Measurements from ENCODE around the gene PCDH11Y.
"Not testable (repeated sequence)": the region's sequence is repeated elsewhere in the genome, so short reads cannot be mapped to it uniquely, and the experiment has no call there.

PCDH11Y gene

GRCh38 chrY:5000057-5000456 is at the start of gene PCDH11Y:
PCDH11Y (plus strand) TSS chrY:5000296; CDS start chrY:5057100, 56,804 bp downstream.
- DNase-seq: not testable (repeated sequence)

GRCh38 chrY:4967894-4968293 is 32.2 kb upstream of the PCDH11Y start:
- not testable (repeated sequence) for DNase-seq

- not testable (repeated sequence) for DNase-seq
Observed at GRCh38 chrY:4991743-4992400, 8.2 kb upstream of the PCDH11Y start.

- DNase-seq: not testable (repeated sequence)
Observed at GRCh38 chrY:4994892-4995291, 5.2 kb upstream of the PCDH11Y start.

- DNase-seq: not testable (repeated sequence)
Observed at GRCh38 chrY:5002476-5003184, 2.5 kb downstream of the PCDH11Y start.

GRCh38 chrY:5038972-5039523 is 39.0 kb downstream of the PCDH11Y start:
- not testable (repeated sequence) for DNase-seq

GRCh38 chrY:5083017-5083416 is 82.9 kb downstream of the PCDH11Y start:
- not testable (repeated sequence) for DNase-seq

- not testable (repeated sequence) for DNase-seq
Observed at GRCh38 chrY:5182998-5183397, 182.9 kb downstream of the PCDH11Y start.

- DNase-seq: not testable (repeated sequence)
Observed at GRCh38 chrY:5215116-5215515, 215.0 kb downstream of the PCDH11Y start.

GRCh38 chrY:5324931-5325330 is 324.8 kb downstream of the PCDH11Y start:
- DNase-seq: not testable (repeated sequence)

GRCh38 chrY:5342220-5342619 is 342.1 kb downstream of the PCDH11Y start:
- DNase-seq: not testable (repeated sequence)

- DNase-seq: not testable (repeated sequence)
Observed at GRCh38 chrY:5543705-5544104, 543.6 kb downstream of the PCDH11Y start.

- not testable (repeated sequence) for DNase-seq
Observed at GRCh38 chrY:5638589-5638988, 638.5 kb downstream of the PCDH11Y start.

- not testable (repeated sequence) for DNase-seq
Observed at GRCh38 chrY:5679265-5679664, 679.2 kb downstream of the PCDH11Y start.

- not testable (repeated sequence) for DNase-seq
Observed at GRCh38 chrY:5708727-5709126, 708.6 kb downstream of the PCDH11Y start.

- not testable (repeated sequence) for DNase-seq
Observed at GRCh38 chrY:5709788-5710381, 709.8 kb downstream of the PCDH11Y start.

GRCh38 chrY:5761403-5761802 is 761.3 kb downstream of the PCDH11Y start:
- DNase-seq: not testable (repeated sequence)

GRCh38 chrY:5776485-5776884 is 776.4 kb downstream of the PCDH11Y start:
- not testable (repeated sequence) for DNase-seq

Measured in NCI-H345 (cell line).